Hematopoietic multipotent progenitor cell treated with erythropoietin and hydrocortisone succinate and interleukin-3 and kit ligand, for 4 days (in vitro differentiated cells): ENCODE results near the gene IGF2BP1.
"Not testable (repeated sequence)": the region's sequence is repeated elsewhere in the genome, so short reads cannot be mapped to it uniquely, and the experiment has no call there.

Experiments used
- DNase-seq: peaks from one replicate; pipeline ENCODE4 v3.0.0-alpha.2; 2015

The IGF2BP1 gene

DNA sequence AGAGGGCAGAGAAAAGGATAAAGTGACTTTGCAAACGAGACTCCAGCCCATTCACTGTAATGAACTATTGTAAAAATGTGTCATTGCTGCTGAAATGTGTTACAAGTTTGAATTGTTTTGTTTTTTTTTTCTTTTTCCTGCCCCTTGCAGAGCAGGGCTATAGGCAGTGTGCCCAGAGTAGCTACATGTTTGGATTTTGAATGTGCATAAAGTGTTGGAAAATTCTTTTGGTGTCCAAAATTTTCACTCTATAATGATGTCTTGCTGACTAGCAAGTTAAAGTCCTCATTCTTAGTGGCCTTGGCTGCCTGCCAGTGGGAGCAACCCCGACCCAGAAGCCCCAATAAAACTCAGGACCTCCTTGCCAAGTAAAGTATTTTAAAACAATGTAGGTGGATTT lies 66.5 kb downstream of the IGF2BP1 start:
- no peak for DNase-seq

DNA sequence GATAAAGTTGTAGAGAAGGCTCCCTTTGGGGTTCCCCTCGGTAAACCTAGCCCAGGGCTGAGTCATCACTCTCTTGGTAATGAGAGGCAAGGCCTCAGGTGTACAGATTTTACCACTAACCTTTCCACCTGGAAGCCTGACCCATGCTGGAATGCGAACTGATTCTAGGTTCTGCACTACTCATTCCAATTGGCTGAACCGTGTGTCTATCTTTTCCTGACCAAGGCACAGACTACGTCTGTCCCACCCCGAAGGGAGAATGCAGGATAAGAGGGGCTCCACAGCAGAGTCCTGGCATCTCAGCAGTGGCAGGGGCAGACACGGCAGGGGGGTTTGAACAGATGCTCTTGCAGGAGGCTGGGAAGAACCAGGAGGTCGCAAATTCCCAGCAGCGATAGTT lies 70.0 kb downstream of the IGF2BP1 start:
- no peak for DNase-seq

DNA sequence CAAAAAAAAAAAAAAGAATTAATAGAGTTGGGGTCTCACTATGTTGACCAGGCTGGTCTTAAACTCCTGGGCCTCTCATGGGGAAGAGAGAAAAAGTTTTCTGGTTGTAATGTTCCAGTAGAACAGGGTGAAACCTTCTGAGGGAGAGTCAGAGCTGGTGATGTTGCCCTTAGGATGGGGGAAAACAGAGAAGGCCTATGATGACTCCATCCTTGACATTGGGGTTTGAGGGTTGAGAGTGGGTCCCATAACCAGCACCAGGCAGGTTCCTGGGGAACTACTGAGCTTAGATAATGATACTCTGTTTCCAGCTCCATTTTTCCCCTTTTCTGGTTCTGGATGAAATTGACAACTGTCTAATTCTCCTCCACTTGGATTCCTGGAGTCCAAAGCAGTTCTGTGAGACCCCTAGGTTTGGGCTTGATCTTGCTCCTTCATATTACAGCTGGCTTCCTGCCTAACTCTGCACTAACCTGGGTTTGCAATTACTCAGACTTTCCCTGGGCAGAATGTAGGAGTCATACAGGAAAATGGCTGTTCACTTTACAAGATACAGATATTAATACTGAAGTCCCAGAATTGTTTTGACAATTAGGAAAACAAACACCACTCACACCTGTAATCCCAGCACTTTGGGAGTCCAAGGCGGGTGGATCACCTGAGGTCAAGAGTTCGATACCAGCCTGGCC lies 72.5 kb downstream of the IGF2BP1 start:
- no peak for DNase-seq

DNA sequence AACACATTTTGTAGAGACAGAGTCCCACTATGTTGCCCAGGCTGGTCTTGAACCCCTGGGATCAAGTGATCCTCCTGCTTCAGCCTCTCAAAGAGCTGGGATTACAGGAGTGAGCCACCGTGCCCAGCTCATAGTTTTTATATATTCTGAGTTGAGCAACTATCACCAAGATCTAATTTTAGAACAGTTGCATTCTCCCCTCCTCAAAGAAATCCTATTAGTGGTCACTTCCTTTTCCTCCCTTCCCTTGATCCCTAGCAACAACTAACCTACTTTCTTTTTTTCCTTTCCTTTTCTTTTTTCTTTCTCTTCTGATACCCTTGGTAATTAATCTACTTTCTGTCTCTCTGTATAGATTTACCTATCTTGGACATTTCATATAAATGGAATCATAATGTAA lies 73.9 kb downstream of the IGF2BP1 start:
- DNase-seq = no peak

DNA sequence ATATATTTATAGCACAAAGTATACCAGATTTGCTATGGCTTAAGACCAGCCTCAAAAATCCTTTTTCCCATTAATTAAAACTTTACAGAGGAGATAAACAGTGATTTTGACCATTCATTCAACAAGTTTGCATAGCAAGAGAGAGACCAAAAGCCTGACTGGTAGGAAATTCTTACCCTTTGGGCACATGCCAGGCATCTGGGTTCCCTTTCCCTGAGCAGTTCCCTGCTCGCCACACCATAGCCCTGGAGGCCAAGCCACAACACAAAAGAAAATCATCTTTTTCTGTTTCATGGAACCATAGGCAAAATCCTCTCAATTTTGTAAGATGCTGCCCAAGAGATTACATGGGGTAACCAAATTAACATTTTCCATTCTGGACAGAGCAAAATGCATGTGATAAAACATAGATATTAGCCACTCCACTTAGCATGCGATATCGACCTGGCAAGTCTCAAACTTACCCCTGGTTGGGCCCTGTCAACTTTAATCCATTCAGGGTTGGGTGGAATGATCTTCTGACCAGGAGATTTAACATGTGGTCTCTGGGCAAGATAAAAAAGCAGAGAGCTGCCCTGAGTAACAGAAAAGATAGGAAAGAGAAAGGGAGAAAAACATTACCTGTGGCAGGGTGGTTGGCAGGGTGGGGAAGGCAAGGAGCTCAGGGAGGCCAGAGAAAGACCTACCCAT lies 77.8 kb downstream of the IGF2BP1 start:
- DNase-seq = no peak

DNA sequence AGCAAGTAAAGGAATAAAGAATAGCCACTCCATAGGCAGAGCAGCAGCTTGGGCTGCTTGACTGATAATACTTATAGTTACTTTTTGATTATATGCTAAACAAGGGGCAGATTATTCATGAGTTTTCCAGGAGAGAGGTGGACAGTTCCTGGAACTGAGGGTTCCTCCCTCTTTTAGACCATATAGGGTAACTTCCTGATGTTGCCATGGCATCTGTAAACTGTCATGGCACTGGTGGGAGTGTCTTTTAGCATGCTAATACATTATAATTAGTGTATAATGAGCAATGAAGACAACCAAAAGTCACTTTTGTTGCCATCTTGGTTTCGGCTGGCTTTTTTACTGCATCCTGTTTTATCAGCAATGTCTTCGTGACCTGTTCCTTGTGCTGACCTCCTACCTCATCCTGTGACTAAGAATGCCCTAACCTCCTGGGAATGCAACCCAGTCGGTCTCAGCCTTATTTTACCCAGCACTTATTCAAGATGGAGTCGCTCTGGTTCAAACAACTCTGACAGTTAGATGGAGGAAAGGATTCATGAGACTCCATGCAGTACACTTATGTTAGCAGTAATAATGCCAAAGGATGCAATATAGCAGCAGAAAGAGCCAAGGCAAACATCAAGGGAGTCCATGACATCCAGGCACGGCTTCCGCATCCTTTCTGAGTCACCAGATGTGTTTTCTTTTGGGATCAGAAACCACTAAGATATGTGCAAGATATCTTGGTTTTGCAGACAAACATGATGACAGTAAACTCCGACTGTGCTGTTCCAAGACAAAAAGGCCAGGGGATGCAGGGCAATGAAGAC lies 79.6 kb downstream of the IGF2BP1 start:
- no peak for DNase-seq

DNA sequence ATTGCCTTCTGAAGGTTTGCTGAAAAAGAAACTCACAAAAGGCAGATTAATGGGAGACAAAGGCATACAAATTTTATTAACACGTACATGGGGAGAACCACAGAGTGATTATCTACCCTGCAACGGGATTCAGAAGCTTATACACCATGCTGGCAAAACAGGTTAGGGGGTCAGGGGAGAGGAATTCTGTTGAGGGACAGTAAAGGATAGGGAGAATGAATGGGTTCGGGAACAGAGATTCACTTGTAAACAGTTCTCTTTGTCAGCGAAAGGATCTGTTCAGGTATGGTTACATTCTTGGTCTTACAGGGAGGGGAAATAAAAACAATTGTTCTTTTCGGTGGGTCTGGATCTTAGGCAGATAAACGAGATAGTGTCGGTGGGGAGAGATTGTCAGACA lies 81.1 kb downstream of the IGF2BP1 start:
- no peak for DNase-seq

DNA sequence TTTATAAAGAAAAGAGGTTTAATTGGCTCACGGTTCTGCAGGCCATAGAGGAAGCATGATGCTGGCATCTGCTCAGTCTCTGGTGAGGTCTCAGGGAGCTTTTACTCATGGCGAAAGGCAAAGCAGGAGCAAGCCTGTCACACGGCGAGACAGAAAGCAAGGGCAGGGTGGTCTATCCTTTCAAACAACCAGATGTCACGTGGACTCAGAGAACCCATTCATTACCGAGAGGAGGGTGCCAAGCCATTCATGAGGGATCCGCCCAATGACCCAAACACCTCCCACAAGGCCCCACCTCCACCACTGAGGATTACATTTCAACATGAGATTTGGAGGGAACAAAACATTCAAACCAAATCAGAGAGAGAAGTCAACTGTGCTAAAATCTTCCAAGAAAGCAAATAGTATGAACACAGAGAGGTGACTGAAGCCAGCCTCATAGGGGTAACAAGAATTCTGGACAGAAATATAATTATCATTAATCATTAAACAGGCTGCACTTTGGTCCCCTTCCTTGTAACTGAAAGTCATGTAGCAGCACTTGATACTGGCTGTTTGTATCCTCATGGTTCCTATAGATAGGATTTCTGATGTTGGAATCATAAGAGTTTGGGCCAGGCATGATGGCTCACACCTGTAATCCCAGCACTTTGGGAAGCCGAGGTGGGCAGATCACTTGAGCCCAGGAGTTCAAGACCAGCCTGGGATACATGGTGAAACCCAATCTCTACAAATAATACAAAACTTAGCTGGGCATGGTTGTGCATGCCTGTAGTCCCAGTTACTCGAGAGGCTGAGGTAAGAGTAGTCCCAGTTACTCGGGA lies 82.9 kb downstream of the IGF2BP1 start:
- no peak for DNase-seq

DNA sequence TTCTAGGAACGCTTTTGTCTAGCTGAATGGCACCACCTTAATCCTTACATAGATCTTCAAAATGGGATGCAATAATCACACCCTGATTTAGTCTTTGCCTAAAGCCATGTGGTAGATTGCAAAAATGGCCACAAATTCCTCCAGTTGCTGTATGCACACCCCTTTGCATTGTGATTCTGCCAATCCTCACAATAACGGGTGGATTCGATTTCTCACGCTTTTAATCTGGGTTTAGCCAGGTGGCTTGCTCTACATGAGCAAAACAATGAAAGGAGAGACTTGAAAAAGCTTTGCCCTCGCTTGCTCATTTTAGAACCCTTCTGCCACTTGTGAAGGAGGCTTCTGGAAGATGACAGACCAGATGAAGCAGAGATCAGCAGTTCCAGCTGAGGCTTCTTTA lies 85.0 kb downstream of the IGF2BP1 start:
- no peak for DNase-seq

DNA sequence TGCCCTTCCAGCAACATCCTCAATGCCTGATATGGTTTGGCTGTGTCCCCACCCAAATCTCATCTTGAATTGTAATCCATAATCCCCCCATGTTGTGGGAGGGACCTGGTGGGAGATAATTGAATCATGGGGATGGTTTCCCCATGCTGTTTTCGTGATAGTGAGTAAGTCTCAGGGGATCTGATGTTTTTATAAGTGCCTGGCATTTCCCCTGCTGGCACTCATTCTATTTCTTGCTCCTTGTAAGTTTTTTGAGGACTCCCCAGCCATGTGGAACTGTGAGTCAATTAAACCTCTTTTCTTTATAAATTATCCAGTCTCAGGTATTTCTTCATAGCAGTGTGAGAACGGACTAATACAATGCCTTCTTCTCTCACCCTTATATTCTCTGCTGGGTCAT lies 87.9 kb downstream of the IGF2BP1 start:
- not testable (repeated sequence) for DNase-seq

DNA sequence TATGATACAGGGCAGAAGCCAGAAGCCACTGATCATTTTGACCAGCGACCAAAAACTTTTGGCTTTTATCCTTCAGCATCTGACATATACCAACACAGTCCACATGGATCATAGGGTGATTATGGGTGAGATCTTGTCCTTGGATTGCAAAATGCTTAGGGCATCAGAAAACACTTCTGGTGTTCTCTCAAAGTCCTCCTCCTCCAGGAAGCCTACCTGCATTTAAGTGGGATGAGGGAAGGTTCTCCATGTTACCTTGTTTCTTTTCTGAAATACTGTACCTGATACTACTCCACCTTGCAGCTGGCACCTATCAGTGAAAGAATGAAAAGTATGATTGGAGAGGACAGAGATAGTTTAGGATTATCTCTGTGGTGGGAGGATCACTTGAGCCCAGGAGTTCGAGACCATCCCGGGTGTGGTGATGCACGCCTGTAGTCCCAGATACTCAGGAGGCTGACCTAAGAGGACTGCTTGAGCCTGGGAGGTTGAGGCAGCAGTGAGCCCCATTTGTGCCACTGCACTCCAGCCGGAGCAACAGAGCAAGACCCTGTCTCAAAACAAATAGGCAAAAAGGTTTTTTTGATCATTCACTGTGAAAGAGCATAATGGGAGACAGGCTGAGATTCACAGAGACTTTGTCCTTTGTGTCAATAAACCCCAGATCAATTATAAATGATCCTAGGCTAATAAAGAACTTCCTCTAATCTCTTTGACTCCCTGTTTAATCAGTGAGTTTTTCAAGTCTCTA lies 88.6 kb downstream of the IGF2BP1 start:
- DNase-seq = no peak

DNA sequence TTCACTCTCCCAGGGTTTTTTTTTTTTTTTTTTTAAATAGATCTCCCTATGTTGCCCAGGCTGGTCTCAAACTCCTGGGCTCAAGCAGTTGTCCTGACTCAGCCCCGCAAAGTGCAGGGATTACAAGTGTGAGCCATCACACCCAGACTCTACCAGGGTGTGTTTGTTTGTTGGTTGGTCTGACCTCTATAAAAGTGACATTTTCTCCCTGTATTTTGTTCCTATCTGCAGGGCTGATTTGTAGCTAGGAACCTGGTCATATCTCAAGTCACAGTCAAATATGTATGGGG lies 89.1 kb downstream of the IGF2BP1 start:
- no peak for DNase-seq

DNA sequence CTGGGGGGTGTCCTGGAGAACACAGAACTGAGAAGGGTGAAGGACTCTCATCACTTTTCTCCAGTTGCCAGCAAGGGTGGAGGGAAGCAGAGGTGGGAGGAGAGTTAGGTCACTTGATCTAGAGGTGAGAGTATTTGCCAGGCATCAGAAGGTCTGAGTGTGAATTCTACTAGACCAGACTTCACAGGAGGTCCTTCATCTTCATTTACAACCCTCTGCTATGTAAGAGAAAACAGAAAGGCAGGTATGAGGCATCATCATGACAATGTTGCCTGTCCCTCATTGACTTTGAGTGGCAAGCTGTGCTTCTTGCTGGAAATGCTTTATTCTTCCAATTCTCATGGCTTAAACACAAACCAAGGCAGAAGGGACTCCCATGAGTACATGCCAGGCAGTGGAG lies 89.5 kb downstream of the IGF2BP1 start:
- no peak for DNase-seq

DNA sequence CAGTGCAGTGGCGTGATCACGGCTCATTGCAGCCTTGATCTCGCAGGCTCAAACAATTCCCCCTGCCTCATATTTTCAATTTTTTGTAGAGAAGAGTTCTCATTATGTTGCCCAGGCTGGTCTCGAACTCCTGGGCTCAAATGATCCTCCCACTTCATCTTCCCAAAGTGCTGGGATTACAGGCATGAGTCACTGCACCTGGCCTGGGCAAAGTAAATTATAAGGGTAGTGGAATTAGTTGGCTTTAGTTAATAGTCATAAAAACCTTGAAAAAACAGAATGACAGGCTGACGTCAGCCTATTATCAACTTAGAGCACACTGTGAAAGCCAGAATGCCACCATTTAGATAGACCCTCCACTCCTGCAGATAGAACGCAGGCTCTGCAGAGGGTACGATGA lies 91.9 kb downstream of the IGF2BP1 start:
- no peak for DNase-seq

DNA sequence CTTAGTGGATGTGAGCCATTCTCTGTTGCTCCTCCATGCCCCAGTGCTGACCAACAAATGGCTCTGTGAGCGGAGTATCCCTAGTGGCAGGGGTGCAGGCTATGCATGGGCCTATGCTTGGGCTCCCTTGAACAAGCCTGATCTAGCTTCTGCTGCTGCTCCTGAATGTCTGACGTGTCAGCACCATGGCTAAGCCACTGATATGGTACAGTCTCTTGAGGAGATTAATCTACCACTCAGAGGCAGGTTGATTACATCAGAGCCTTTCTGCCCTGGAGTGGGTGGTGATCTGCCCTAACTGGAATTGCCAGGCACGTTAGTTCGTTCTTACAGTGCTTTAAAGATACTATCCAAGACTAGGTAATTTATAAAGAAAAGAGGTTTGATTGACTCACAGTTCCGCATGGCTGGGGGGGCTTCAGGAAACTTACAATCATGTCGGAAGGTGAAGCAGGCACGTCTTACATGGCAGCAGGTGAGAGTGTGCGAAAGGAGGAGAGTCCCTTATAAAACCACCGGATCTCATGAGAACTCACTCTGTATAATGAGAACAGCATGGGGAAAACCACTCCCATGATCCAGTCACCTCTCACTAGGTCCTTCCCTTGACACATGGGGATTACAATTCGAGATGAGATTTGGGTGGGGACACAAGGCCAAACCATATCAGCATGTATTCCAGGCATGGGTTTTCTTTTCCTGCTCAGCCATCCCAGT lies 93.9 kb downstream of the IGF2BP1 start:
- no peak for DNase-seq

DNA sequence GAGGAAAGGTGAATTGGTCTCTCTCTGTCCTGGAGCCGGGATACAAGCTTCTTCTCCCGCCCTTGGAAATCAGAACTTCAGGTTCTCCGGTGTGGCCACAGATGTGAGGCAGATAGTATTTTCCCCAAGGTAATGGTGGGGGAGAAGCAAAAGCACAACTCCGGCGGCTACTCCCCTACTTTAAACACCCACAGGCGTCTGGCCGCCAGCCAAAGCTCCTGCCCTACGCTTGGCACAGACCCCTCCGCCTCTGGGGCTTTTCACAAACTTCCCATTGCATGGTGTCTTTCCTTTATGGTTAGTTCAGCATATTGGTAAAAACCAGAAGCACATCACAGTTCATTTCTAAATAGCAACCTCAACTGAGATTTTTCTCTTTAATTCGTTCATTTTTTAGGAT lies 95.9 kb downstream of the IGF2BP1 start:
- DNase-seq = no peak

DNA sequence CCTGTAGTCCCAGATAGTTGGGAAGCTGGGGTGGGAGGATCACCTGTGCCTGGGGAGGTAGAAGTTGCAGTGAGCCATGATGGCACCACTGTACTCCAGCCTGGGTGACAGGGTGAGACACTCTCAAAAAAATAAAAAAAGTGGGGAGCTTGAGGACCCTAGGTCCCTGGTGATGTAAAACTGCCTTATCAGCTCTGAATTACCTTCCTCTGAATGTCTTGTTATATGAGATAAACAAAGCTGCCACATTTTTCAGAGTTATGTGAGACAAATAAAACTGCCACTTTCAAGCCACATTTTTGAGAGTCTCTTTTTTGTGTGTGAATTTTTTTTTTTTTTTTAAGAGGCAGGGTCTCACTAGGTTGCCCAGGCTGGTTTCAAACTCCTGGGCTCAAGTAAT lies 103.4 kb downstream of the IGF2BP1 start:
- DNase-seq = peak; percentile 64

DNA sequence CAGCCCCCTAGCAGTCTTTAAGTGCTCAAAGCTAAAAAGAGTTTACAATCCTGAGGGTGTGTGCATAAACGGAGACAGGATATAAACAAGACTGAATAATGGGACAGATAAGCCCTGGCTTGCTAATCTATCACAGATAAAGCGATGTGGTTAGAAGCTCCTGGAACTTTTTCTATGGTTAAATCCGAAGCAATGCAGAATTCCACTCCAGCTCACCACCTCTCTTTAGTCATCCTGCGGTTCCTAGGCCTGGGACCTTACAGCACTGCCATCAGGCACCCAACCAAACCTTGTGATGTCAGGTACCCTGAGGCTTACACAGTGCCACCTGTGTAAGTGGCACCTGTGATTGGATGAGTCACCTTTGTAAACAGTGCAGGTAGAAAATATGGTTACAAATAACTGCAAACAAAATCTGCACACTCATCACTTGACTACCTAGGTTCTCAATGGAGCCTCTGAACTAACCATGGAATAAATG lies 103.9 kb downstream of the IGF2BP1 start:
- peak; percentile 38 for DNase-seq

DNA sequence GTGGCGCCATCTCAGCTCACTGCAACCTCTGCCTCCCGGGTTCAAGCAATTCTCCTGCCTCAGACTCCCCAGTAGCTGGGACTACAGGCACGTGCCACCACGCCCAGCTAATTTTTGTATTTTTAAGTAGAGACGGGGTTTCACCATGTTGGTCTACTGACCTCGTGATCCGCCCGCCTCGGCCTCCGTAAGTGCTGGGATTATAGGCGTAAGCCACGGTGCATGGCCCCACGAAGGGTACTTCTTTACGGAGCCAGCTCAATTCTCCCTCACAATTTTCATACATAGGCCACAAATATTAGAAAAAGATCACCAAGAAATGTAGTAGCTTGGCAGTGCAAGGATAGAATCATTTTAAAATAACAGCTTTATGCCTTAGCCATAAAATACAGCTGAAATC lies 106.2 kb downstream of the IGF2BP1 start:
- not testable (repeated sequence) for DNase-seq

DNA sequence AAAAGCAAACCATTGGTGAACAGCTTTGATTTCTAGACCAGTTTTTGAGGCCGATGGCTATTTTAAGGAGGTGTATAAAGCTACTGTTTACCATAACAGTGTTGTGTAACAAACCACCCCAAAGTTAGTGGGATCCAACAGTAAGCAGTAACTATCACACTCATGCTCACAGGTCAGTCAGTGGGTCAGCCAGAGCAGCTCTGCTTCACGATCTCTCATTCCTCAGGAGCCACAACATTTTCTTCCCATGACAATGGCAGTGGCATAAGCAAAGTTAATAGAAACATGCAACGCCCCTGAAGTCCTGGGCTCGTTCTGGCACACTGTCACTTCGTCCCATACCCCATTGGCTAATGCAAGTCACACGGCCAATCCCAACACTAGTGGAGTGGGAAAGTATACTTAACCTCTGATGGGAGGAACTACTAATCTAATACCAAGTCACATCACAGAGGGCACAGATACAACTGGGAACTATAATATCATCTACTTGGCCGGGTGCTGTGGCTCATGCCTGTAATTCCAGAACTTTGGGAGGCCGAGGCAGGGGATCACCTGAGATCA lies 107.4 kb downstream of the IGF2BP1 start:
- DNase-seq = no peak
